HL-60/S4 treated with retinoic acid at 250 ng/mL for 4 days and 3 days (cell line): Measurements from ENCODE around the gene KRT3.

Experiments used
- in situ Hi-C: fragments of 300-500 bp; cut with MboI; formaldehyde crosslinking; loops from 2 replicates; pipeline ENCODE4 v1.7.0; 2022; ENCODE audit warnings: low sequenced_read_pairs

Gene KRT3

DNA sequence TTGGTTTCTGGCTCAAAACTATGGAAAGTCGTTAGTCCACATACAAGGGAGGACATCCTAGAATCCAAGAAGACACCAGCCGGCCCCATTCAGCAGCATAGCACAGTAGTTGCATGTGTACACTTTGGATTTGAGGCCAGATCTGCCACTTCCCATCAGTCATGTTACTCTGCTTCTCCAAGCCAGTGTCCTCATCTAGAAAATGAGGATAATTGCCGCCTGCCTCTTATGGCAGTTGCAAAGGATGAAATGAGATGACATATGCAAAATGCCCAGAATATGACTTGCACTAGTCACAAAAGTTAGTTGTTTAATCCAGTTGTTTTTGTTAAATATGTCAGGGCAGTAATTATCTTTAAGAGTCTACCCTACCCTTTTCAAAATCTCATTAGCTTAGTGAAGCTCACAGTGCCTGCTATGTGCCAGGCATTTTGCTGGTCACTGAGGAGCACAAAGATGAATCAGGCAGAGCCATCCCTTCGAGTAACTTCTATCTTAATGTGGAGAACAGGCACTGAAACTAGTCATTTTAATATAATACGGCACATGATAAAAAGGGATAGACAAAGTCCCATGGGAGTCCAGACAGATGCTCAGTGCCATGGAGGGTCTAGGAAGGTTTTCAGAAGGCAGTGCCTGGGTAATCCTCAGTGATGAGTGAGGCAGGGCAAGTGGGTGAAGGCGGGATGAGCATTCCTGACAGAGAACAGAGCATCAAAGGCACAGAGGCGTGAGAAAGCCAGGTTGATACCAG, 12.2 kb downstream of the KRT3 start:
- in situ Hi-C loops, result no loop called here

GRCh38 chr12:52782502-52782901, 13.4 kb downstream of the KRT3 start:
- in situ Hi-C loops, result no loop called here

GRCh38 chr12:52781399-52782082, 14.4 kb downstream of the KRT3 start:
- in situ Hi-C loops, result no loop called here

- in situ Hi-C loops, result no loop called here
Observed at GRCh38 chr12:52779914-52780313, 16.0 kb downstream of the KRT3 start.

- in situ Hi-C loops, result no loop called here
Observed at GRCh38 chr12:52778833-52779232, 17.1 kb downstream of the KRT3 start.

- in situ Hi-C loops, result no loop called here
Observed at GRCh38 chr12:52777566-52777965, 18.4 kb downstream of the KRT3 start.

DNA sequence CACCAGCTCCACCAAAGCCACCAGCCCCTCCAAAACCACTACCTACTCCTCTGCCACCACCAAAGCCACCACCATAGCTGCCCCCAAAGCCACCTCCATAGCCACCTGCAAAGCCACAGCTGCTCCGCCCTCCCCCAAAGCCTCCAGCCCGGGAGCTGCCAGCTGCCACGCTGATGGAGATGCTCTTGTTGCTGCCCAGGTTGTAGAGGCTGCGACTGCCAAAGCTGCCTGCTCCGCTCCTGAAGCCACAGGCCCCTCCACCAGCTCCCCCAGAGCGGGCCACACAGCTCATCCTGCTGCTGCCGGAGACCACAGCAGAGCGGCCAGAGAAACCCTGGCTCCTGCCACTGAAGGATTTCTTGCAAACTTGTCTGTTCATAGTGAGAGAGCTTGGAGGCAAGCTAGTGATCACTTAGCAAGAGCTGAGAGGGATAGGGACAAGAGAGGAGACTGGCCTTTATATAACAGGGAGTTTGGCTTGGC, 19.0 kb downstream of the KRT3 start, which contains the start of gene KRT76:
Gene KRT76 (minus strand): TSS at position 433 of the 483 bp plus-strand sequence. CDS start 54 bp downstream, at position 379.
- in situ Hi-C loops, result no loop called here

GRCh38 chr12:52776435-52776834, 19.5 kb downstream of the KRT3 start:
- in situ Hi-C loops, result no loop called here

- in situ Hi-C loops, result no loop called here
Observed at GRCh38 chr12:52774629-52775250, 21.2 kb downstream of the KRT3 start.

- in situ Hi-C loops, result no loop called here
Observed at GRCh38 chr12:52772772-52773171, 23.1 kb downstream of the KRT3 start.

GRCh38 chr12:52772188-52772587, 23.7 kb downstream of the KRT3 start:
- in situ Hi-C loops, result no loop called here

GRCh38 chr12:52771505-52771904, 24.4 kb downstream of the KRT3 start:
- in situ Hi-C loops, result no loop called here

DNA sequence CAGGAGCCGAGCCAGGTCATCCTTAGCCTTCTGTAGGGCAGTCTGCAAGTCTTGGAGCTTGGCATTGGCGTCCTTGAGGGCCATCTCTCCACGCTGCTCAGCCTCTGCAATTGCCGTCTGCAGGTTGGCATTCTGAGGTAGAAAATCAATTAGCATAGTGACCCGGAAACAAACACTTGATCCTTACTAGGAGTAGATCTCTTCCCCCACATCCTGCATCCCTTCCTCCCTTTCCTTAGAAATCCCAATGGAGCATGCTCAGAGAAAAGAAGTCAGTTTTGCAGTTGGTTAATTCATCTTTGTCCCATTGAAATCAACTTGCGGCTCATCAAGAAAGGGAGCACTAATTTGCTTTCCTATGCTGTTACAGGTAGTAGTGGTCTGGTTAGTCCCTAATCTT, 24.8 kb downstream of the KRT3 start:
- in situ Hi-C loops, result no loop called here

DNA sequence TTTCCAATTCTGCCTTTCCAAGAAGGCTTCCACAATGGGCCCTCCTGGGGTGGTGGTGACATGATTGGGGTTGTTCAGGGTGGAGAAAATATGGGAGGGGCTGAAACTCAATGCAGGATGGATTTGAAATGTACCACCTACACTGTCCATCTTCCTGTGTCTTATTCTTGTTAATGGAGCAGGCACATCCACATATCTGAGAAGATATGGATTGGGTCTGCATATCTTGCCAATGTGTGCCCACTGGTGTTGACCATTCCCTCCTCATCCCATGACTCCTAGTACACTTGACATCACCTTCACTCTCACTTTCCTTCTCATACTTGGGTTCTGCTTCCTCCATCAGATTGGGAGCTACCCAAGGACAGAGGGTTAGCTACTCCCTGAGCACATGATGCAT, 26.0 kb downstream of the KRT3 start:
- in situ Hi-C loops, result no loop called here

DNA sequence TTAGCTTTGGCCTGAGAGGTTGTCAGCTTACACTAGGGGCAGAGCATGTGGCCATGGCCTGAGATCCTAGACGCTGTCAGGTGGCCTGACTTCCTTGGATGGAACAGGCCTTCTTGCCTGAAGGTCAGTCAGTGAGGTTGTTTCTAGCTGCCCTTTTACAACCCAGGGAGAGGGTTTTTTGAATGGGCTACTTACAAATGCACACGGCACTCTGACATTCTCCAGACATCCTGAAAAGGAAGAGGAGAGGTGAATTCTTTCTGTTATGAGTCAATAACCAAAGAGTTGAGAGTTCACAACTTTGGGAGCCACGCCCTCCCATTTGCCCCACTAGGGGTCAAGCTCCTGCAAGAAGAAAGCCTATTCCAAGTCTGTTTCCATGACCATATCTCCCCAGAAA, 26.6 kb downstream of the KRT3 start:
- in situ Hi-C loops, result no loop called here

DNA sequence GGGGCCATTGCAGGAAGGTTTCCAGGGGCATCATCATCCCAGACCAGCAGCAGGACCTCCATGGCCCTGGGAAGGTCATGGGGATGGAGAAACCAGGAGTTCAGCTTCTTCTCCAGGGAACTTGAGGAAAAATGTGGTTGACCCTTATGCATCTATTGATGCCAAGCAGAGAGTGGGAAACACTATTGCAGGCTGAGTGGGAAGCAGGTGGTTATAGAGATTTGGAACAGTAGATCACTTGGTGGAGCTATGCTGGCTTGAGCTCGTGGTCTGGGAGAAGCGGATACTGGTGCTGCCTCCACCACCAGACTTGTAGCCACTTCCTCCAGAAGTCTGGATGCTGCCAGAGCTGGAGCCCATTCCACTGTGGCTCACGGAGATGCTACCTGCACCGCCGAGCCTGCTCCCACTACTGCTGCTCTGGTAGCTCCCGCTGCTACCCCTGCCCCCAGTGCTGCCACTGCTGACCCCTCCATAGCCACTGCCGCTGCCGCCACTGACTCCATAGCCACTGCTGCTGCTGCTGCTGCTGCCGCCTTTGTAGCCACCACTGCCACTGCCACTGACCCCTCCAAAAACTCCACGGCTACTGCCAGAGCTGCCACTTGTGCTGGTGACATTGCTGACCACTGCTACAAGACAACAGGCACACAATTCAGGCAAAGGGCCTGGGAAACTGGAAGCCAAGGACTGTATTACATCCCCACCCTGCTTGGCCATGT, 27.3 kb downstream of the KRT3 start:
- in situ Hi-C loops, result no loop called here

- in situ Hi-C loops, result no loop called here
Observed at GRCh38 chr12:52767427-52767826, 28.5 kb downstream of the KRT3 start.

DNA sequence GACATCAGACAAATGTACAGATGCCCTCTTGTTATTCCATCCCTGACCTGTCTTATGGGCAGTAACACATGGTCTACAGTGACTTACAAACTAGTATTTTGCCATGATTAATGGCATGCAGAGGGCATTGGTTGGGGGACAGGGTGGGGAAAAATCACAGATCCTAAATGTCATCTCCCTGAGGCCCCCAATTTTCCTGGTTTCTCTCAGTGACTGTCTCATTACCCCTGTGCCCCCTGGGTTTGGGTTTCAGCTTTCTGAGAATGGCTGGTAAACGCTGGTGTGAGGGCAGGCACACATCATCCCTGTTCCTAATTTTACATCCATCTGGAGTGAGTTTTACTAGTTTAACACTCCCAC, 28.9 kb downstream of the KRT3 start:
- in situ Hi-C loops, result no loop called here

DNA sequence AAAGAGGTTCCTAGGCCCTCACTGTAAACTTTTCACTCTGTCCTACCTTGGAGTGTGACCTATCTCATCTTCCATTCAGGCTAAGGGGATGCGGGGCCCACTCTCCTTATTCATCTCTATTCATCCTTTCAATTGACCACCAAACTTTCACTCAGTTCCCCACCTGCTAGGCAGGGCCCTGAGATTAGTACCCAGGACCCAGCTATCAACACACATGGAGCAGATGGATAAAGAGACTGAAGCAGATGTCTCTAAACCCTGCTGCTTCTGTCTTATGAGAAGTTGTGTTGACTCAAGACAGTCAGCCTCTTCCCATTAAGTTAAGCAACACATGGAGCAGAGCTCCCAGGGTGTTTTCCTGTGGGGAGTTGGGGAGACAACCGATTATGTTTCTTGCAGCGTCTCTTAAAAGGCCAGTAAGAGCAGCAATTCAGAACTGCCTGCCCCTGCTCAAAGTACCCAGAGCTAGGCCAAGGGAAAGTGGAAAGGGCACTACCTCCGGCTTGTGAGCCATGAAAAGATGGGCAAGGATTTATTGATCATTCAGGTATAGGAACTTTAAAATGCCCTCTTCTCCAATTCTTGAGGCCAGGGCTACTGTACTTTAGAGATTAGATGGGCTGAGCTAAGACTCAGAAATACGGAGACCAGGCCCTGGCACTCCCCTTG, 29.4 kb downstream of the KRT3 start:
- in situ Hi-C loops, result no loop called here

- in situ Hi-C loops, result no loop called here
Observed at GRCh38 chr12:52765702-52766101, 30.2 kb downstream of the KRT3 start.

GRCh38 chr12:52763991-52764390, 31.9 kb downstream of the KRT3 start:
- in situ Hi-C loops, result no loop called here
